SIG-M5 treated with dmso at 0.1 percent for 504 hours (cell line): ENCODE results near the gene RETREG2.

ENCODE experiments used
- DNase-seq: peaks from one replicate; lab custom pipeline; 2025; ENCODE audit not compliant: unreplicated experiment; lab: John Stamatoyannopoulos, UW

RETREG2 gene, protein sequence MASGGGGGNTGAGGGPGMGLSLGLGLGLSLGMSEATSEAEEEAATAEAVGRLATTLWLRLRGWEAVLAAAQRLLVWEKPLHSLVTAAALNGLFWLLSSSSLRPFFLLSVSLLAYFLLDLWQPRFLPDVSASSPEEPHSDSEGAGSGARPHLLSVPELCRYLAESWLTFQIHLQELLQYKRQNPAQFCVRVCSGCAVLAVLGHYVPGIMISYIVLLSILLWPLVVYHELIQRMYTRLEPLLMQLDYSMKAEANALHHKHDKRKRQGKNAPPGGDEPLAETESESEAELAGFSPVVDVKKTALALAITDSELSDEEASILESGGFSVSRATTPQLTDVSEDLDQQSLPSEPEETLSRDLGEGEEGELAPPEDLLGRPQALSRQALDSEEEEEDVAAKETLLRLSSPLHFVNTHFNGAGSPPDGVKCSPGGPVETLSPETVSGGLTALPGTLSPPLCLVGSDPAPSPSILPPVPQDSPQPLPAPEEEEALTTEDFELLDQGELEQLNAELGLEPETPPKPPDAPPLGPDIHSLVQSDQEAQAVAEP

GRCh38 chr2:219177552-219178376, at the start of gene RETREG2:
Gene RETREG2 (plus strand): TSS chr2:219178275. CDS start chr2:219178353, 78 bp downstream.
- peak; percentile 85 for DNase-seq

- DNase-seq: no peak
These were observed 49.7 kb upstream of the RETREG2 start for GRCh38 chr2:219128396-219128795.

DNA sequence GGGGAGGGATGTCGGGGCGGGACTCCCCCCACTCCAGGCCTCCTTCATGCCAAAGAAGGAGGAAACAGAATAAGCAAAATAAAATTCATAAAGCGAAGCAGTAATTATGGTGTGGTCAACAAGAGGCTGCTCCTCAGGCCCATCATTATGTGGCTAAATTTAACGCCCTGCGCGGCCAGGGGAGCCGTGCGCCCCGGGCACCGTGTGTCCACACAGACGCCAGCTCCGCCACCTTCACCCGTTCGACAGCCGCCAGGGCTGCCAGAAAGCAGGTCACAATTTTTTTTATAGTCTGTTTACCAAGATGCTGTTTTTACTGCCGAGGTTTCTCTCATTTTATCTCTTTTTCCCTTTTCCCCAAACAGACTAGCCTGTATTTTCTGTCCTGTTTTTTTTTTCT, 48.5 kb upstream of the RETREG2 start:
- DNase-seq: no peak

DNA sequence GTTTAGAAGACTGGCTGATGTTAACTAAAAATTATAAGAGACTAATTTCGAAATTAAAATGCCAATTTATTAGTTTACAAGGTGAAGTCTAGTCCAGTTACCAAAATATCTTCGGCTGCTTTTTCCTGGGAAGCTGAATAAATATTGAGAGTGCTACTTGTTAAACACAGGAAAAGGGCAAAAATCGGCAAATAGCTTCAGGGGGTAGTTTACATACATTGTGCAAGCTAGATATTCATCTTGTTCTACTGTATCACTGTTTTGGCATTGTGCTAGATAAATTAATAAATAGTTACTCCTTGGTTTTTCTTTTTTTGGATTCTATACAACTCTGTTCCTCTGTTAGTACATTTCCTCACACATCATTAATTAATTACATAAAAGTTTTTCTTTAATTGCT, 46.7 kb upstream of the RETREG2 start:
- no peak for DNase-seq

DNA sequence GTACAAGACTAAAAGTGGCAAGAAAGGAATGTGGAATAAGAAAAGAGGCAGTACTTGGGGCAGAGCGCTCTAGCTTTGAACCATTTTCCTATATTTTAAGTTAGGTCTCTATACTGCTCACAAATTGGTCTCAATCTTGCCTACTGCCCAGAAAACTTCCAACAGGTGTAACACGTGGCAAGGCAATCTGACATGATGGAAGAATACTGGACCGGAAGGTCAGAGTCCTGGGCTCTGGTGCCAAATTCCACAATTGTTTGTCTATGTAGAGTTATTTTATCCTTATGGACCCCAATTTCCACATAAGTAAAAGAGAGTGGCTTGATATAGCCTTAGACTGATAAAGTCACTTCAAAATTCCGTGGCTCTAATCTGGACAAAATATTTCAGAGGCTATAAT, 46.3 kb upstream of the RETREG2 start:
- no peak for DNase-seq

DNA sequence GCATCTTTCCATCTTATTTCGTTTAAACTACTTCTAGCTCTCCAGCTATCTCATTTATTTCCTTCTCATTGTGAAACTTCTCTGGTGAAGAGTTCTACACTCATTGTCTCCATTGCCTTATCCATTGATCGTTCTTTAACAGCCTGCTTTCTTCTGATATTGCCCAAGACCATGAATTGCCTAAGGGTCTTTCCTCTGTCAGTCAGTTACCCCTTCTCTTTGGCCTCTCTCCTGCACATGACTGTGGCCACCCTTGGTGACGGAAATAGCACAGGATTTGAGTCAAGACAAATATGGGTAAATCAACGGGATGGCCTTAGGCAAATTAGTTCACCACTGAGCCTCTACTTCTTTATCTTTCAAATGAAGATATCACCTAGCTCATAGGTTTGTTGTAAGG, 44.1 kb upstream of the RETREG2 start:
- DNase-seq: peak; percentile 98

DNA sequence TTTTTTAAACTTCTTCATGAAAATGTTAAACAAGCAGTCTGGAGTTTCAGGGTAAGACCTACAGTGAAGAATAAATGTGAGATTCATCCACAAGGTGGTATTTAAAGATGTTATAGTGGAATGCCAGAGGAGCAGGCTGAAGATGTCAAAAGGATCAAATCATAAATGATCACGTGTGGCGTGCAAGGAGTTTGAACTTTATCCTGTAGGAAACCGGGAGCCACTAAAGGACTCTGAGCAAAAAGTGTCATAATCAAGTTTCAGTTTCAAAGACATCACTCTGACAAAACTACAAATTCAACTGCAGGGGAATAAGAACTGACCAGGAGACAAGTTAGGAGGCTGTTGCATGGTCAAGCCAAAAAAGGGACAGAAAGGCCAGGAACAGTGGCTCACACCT, 37.4 kb upstream of the RETREG2 start:
- DNase-seq: no peak

- peak; percentile 46 for DNase-seq
These were observed 35.7 kb upstream of the RETREG2 start for GRCh38 chr2:219142329-219142728.

DNA sequence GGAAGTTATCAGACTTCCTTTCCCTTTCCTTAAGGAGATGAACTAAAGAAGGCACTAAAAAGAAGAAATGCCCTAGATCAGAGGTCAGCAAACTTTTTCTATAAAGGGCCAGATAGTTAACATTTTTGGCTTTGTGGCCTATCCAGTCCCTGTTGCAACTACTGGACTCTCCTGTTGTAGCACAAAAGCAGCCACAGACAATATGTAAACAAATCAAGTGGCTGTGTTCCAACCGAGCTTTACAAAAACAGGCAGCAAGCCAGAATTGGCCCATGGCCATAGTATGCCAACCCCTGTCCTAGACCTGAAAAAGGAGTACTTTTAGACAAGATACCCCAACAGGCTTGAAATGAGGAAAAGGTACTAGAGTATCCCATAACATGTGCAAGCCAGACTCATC, 28.4 kb upstream of the RETREG2 start:
- no peak for DNase-seq

- peak; percentile 82 for DNase-seq
These were observed 22.9 kb upstream of the RETREG2 start for GRCh38 chr2:219155054-219155644.

- no peak for DNase-seq
These were observed 20.7 kb upstream of the RETREG2 start for GRCh38 chr2:219157396-219157795.

DNA sequence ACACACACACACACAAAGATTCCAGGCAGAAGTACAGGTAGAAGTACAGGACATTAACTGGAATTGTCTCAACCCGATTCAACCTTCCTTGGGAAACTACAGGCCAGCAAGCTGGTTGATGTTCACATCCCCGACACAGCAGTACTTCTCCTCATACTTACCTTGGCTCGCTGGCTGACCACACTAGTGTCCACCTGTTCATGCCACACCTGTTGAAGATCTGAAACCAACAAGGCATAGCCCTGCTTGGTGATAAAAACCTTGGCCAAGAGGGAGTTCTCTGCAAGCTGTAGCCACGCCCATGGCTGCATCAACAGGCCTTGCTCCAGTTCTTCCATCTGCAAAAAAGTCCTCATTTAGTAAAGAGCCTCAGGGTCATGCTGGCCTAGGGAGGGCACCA, 20.1 kb upstream of the RETREG2 start:
- no peak for DNase-seq

DNA sequence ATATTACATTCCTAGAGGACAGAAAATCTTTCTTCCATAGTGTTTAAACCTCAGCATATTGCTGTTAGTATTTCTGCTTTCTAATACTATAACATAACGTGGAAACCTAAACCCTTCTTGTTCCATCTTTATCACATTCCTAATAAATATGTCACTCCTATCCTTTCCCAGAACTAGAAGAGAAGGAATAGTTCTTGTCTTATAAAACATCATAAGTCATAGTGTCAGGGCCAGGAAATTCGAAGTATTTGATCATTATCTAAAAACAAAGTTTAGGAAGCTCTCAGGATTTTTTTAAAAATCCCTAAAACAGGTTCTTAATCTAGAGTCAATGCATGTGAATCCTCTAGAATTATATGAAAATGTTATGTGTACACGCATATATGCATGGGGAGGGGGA, 19.5 kb upstream of the RETREG2 start:
- DNase-seq: no peak

DNA sequence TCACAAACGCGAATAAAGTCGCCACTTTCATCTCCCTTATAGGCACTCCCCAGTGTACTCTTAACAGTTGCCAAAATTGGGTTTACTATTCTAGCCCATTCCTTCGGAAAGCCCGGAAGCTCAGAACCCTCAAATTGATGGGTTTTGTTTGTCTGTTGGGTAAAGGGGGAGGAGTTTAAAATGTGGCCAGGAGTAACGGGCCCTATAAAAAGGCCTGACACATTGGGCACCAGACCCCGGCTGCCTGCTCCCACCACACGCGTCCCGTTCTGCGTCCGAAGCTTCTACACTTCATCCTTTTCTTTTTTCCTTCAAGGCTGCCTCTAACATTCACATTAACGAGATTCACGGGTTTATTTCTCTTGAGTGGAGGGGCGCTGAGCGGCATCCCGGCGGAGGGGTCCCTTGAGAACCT, 18.3 kb upstream of the RETREG2 start:
- DNase-seq: no peak

GRCh38 chr2:219160186-219161017, 17.7 kb upstream of the RETREG2 start, which contains the start of gene NHEJ1:
Gene NHEJ1 (minus strand): TSS chr2:219160815. CDS start chr2:219158362, 2,453 bp downstream.
- DNase-seq: peak; percentile 84

DNA sequence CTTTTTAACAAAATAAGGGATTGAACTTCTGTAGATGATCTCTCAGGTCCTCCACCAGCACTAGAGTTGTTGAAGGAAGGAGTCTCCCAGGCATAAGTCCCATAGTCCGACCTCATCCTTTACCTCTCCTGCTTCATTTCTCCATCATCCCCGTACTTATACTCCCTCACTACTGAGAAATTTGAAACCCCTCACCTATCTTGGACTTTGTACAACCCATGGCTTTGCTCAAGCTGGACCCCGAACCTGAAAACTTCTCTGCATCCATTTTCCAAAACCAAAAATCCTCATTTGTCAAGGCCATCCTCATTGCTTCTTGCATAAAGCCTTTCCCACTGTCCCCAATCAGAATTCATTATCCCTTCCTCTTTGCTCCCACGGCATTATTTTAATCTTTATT, 17.0 kb upstream of the RETREG2 start:
- no peak for DNase-seq

DNA sequence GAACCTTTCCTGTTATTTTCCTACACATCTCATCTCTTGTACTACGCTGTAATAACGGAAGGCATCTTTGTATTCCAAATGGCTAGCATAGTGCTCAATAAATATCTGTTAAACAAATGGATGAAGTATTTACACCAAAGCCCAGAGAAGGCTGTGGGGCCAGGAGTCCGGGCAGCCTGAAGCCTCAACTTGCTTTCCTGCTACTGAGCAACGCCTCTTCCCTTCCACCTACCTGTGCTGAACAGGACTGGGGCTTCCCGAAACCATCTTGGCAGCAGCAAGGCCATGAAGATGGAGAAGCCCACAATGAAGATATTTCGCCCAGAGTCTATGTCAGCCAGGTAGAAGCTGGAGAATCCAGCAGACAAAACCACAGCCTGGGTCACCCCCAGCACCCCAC, 14.9 kb upstream of the RETREG2 start:
- no peak for DNase-seq

GRCh38 chr2:219165058-219165911, 12.8 kb upstream of the RETREG2 start:
- DNase-seq: no peak

DNA sequence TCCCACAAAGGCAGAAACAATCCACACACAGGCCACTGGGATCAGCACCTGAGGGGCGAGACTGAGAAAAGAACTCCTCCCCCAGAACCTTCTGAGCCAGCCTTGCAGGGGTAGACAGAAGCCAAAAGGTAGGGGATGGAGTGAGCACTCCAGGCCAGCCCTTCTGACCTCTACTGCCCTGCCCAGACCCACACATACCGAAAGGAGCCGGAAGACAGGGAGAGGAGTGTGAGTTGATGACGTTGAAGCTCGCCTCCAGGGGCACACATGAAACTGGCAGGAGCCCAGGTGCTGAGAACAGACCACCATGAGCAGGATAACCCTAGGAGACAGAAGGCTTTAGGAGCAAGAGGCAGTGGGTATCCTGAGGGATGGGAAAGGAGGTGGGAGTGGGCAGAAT, 10.1 kb upstream of the RETREG2 start:
- no peak for DNase-seq

GRCh38 chr2:219168526-219168925, 9.5 kb upstream of the RETREG2 start:
- DNase-seq: no peak
